HL-60 (cell line): ENCODE measurements around the gene CHRNG.

Experiments used
- DNase-seq, 2 experiments: peaks; one replicate each; pipeline ENCODE4 v3.0.0-alpha.2; 2010 to 2020; ENCODE audit warnings: low read depth in 1 of 2, low spot score in 1 of 2
- H3K27ac ChIP-seq: fragments of 250-450 bp; sonication (Bioruptor Pico); replicated peaks from 2 replicates; pipeline ENCODE4 v1.5.1; 2020; ENCODE audit warnings: mild to moderate bottlenecking, moderate library complexity
- H3K27me3 ChIP-seq: fragments of 250-450 bp; sonication (Bioruptor Pico); 2 replicates; pipeline ENCODE4 v1.5.1; 2021; ENCODE audit warnings: mild to moderate bottlenecking, moderate library complexity; ENCODE audit not compliant: insufficient read depth, poor library complexity, severe bottlenecking
- H3K4me3 ChIP-seq: replicated peaks from 2 replicates; pipeline ENCODE4 v1.5.1; 2011; ENCODE audit warnings: mild to moderate bottlenecking, control low read depth, low read length; ENCODE audit not compliant: insufficient read depth
- GABPA ChIP-seq: IDR thresholded peaks from 2 replicates; pipeline ENCODE4 v1.6.1; 2012; ENCODE audit warnings: low read depth
- POLR2AphosphoS5 ChIP-seq: IDR thresholded peaks from 2 replicates; pipeline ENCODE4 v1.6.1; 2012; ENCODE audit warnings: low read depth
- SPI1 ChIP-seq: IDR thresholded peaks from 2 replicates; pipeline ENCODE4 v1.6.1; 2012; ENCODE audit warnings: low read depth, mild to moderate bottlenecking, borderline replicate concordance
- TF ChIP-seq, protein P1 (sequence below): IDR thresholded peaks from 2 replicates; pipeline ENCODE4 v1.6.1; 2012; ENCODE audit warnings: low read depth; ENCODE audit not compliant: insufficient replicate concordance
- TF ChIP-seq, protein P2 (sequence below): IDR thresholded peaks from one replicate; pipeline ENCODE4 v1.5.1; 2011; ENCODE audit warnings: low read length, control low read depth, inconsistent platforms; ENCODE audit not compliant: insufficient read depth

The CHRNG gene

DNA sequence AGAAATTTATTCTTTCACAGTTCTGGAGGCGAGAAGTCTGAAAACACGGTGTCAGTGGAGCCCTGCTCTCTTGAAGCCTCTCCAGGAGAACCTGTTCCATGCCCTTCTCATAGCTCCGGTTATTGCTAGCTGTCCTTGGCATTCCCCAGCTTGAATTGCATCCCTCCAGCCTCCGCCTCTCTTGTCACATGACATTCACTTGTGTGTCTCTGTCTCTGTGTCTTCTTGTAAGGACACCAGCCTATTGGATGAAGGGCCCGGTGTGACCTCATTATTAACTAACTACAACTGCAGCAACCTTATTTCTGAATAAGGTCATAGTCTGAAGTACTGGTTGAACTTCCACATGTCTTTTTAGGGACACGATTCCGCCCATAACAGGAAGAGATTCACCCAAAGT is 23.9 kb upstream of the CHRNG start:
- Histone ChIP-seq H3K4me3 (no peak overlapping the region), H3K27ac (no peak overlapping the region), H3K27me3 (peaks cover 4% of the 10 kb centered on the region)
- no peak for DNase-seq
- TF ChIP-seq, protein P1, sequence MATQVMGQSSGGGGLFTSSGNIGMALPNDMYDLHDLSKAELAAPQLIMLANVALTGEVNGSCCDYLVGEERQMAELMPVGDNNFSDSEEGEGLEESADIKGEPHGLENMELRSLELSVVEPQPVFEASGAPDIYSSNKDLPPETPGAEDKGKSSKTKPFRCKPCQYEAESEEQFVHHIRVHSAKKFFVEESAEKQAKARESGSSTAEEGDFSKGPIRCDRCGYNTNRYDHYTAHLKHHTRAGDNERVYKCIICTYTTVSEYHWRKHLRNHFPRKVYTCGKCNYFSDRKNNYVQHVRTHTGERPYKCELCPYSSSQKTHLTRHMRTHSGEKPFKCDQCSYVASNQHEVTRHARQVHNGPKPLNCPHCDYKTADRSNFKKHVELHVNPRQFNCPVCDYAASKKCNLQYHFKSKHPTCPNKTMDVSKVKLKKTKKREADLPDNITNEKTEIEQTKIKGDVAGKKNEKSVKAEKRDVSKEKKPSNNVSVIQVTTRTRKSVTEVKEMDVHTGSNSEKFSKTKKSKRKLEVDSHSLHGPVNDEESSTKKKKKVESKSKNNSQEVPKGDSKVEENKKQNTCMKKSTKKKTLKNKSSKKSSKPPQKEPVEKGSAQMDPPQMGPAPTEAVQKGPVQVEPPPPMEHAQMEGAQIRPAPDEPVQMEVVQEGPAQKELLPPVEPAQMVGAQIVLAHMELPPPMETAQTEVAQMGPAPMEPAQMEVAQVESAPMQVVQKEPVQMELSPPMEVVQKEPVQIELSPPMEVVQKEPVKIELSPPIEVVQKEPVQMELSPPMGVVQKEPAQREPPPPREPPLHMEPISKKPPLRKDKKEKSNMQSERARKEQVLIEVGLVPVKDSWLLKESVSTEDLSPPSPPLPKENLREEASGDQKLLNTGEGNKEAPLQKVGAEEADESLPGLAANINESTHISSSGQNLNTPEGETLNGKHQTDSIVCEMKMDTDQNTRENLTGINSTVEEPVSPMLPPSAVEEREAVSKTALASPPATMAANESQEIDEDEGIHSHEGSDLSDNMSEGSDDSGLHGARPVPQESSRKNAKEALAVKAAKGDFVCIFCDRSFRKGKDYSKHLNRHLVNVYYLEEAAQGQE = no peak
- no peak for TF ChIP-seq POLR2AphosphoS5
- no peak for TF ChIP-seq GABPA
- TF ChIP-seq, protein P2, sequence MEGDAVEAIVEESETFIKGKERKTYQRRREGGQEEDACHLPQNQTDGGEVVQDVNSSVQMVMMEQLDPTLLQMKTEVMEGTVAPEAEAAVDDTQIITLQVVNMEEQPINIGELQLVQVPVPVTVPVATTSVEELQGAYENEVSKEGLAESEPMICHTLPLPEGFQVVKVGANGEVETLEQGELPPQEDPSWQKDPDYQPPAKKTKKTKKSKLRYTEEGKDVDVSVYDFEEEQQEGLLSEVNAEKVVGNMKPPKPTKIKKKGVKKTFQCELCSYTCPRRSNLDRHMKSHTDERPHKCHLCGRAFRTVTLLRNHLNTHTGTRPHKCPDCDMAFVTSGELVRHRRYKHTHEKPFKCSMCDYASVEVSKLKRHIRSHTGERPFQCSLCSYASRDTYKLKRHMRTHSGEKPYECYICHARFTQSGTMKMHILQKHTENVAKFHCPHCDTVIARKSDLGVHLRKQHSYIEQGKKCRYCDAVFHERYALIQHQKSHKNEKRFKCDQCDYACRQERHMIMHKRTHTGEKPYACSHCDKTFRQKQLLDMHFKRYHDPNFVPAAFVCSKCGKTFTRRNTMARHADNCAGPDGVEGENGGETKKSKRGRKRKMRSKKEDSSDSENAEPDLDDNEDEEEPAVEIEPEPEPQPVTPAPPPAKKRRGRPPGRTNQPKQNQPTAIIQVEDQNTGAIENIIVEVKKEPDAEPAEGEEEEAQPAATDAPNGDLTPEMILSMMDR = no peak
- TF ChIP-seq SPI1 = no peak

DNA sequence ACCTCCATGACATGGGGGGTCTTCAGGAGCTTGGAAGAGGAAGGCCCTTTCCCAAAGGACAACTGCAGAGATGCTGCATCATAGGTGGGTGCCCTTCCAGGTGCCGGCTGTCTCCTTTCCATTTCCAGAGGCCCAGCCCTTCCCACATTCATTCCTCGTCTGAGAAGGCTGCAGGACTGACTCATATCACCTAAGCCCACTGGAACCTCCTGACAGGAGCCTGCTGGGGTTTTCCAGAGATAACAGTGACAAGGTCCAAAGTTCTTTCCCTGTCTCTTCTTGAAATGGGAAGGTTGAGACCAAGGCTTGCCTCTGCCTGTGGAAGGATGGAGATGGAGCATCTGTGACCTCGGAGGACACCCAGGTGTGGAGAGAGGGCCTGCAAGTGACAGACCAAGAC is 22.9 kb upstream of the CHRNG start:
- Histone ChIP-seq H3K27me3 (peaks cover 4% of the 10 kb centered on the region), H3K4me3 (no peak overlapping the region), H3K27ac (no peak overlapping the region)
- no peak for DNase-seq
- TF ChIP-seq SPI1 (no peak), POLR2AphosphoS5 (no peak)
- TF ChIP-seq, protein P1 = no peak
- TF ChIP-seq, protein P2 = no peak

DNA sequence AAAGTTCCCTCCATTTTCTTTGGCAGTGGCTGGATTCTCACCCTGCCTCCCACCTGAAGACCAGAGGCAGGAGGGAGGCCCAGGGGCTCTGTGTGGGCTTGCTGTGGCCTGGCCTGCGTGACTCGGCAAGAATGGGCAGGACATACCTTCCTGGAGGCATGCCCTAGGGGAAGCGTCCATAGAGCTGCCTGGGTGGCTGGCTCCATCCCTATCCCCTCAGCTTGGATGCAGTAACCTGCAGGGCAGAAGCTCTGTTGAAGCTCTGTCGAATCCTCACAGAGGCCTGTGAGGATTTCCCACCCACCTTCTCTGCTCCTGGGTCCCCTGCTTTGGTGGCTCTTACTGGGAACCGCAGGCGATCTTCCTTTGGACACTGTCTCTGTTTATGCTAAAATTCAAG is 20.6 kb upstream of the CHRNG start:
- no peak for DNase-seq
- no peak overlapping the region for H3K27ac ChIP-seq
- TF ChIP-seq, protein P2 = no peak
- TF ChIP-seq GABPA (no peak), POLR2AphosphoS5 (no peak), SPI1 (no peak)
- TF ChIP-seq, protein P1 = no peak
- H3K4me3 ChIP-seq = no peak overlapping the region
- H3K27me3 ChIP-seq = peaks cover 16% of the 10 kb centered on the region
